Measurements from ENCODE around the gene PLEKHG4B. TPM values are rescaled to one million over a fixed set of nuclear protein-coding genes. Genes with fewer than 3 reads are reported as not detected.

PLEKHG4B gene
- polyA plus RNA-seq, 1 of the 3 experiments (the other 2 are of a cell fraction): 0.18 TPM

- 66% methylated on average over 11 of the region's 11 CpGs for WGBS (ENCODE audit: low lambda C conversion rate)
- Histone ChIP-seq H3K36me3 (replicated peaks in 1 of 2; ENCODE audit: control insufficient read depth in 1 of 2, insufficient read depth in 2 of 2, low read length in 1 of 2) (no peaks in the 10 kb centered on the region), H3K9ac (no peak overlapping the region), H3K4me1 (ENCODE audit: control insufficient read depth in 1 of 2, insufficient read depth in 2 of 2, low read depth in 1 of 2, low read length in 1 of 2) (peaks cover 0 to 9% of the 10 kb centered on the region in 2 experiments; a peak in 1 of 4 replicates), H3F3A (replicated peaks; ENCODE audit: insufficient read depth) (no peaks in the 10 kb centered on the region), H2AFZ (ENCODE audit: low read depth) (no peak overlapping the region), H3K4me3 (ENCODE audit: low read depth in 2 of 2, low read length in 1 of 2) (no peak overlapping the region), H3K9me2 (no peaks in the 10 kb centered on the region), H3K79me2 (ENCODE audit: insufficient read depth) (no peaks in the 10 kb centered on the region), H3K27ac (ENCODE audit: low read depth in 2 of 2, low read length in 1 of 2) (no peak overlapping the region; a peak in 1 of 4 replicates), H3K9me3 (no peaks in the 10 kb centered on the region), H3K4me2 (no peak overlapping the region), H4K20me1 (ENCODE audit: insufficient read depth) (no peaks in the 10 kb centered on the region), H3K27me3 (ENCODE audit: insufficient read depth) (peaks cover 3% of the 10 kb centered on the region; the same call in 1 of the 2 replicates)
- POLR2A ChIA-PET: no interaction called here
- TF ChIP-seq RCOR1 (IDR thresholded peaks at IDR 0.05; ENCODE audit: low read length) (no peak), JUND (IDR thresholded peaks at IDR 0.05) (no peak), FOXM1 (IDR thresholded peaks at IDR 0.05; ENCODE audit: low read depth) (no peak), RFX5 (IDR thresholded peaks at IDR 0.05; ENCODE audit: low read length) (no peak), NFIC (IDR thresholded peaks at IDR 0.05; ENCODE audit: borderline replicate concordance) (no peak), EZH2phosphoT487 (IDR thresholded peaks at IDR 0.05; ENCODE audit: borderline replicate concordance, low read depth) (no peak), RXRA (IDR thresholded peaks at IDR 0.05; ENCODE audit: borderline replicate concordance, low read depth) (no peak), YY1 (IDR thresholded peaks at IDR 0.05; ENCODE audit: low read depth) (no peak), MEF2A (IDR thresholded peaks at IDR 0.05; ENCODE audit: borderline replicate concordance, low read depth) (no peak), SIN3A (IDR thresholded peaks at IDR 0.05; ENCODE audit: borderline replicate concordance, low read depth, low read length) (no peak), ELF1 (IDR thresholded peaks at IDR 0.05) (no peak), MXI1 (IDR thresholded peaks at IDR 0.05; ENCODE audit: low read depth, low read length) (no peak)
- TF ChIP-seq, protein P1, sequence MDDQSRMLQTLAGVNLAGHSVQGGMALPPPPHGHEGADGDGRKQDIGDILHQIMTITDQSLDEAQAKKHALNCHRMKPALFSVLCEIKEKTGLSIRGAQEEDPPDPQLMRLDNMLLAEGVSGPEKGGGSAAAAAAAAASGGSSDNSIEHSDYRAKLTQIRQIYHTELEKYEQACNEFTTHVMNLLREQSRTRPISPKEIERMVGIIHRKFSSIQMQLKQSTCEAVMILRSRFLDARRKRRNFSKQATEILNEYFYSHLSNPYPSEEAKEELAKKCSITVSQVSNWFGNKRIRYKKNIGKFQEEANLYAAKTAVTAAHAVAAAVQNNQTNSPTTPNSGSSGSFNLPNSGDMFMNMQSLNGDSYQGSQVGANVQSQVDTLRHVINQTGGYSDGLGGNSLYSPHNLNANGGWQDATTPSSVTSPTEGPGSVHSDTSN (IDR thresholded peaks at IDR 0.05): no peak
- TF ChIP-seq, protein P2, sequence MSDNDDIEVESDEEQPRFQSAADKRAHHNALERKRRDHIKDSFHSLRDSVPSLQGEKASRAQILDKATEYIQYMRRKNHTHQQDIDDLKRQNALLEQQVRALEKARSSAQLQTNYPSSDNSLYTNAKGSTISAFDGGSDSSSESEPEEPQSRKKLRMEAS (IDR thresholded peaks at IDR 0.05; ENCODE audit: low read depth): no peak
- TF ChIP-seq, protein P3, sequence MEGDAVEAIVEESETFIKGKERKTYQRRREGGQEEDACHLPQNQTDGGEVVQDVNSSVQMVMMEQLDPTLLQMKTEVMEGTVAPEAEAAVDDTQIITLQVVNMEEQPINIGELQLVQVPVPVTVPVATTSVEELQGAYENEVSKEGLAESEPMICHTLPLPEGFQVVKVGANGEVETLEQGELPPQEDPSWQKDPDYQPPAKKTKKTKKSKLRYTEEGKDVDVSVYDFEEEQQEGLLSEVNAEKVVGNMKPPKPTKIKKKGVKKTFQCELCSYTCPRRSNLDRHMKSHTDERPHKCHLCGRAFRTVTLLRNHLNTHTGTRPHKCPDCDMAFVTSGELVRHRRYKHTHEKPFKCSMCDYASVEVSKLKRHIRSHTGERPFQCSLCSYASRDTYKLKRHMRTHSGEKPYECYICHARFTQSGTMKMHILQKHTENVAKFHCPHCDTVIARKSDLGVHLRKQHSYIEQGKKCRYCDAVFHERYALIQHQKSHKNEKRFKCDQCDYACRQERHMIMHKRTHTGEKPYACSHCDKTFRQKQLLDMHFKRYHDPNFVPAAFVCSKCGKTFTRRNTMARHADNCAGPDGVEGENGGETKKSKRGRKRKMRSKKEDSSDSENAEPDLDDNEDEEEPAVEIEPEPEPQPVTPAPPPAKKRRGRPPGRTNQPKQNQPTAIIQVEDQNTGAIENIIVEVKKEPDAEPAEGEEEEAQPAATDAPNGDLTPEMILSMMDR (IDR thresholded peaks at IDR 0.05): no peak
- TF ChIP-seq, protein P4, sequence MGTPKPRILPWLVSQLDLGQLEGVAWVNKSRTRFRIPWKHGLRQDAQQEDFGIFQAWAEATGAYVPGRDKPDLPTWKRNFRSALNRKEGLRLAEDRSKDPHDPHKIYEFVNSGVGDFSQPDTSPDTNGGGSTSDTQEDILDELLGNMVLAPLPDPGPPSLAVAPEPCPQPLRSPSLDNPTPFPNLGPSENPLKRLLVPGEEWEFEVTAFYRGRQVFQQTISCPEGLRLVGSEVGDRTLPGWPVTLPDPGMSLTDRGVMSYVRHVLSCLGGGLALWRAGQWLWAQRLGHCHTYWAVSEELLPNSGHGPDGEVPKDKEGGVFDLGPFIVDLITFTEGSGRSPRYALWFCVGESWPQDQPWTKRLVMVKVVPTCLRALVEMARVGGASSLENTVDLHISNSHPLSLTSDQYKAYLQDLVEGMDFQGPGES (IDR thresholded peaks at IDR 0.05; ENCODE audit: low read depth, low read length): no peak
- no peak for DNase-seq
- CTCF ChIA-PET: interaction anchor here (0.9 to 1.5 kb wide), 2 partner anchors 10 to 12 kb away, joined by 3 to 4 read pairs; no protein-coding TSS in a partner anchor
Measured at GRCh38 chr5:176296-176823, 84.4 kb downstream of the PLEKHG4B start.

All from SK-N-SH (cell line).